ENCODE results near the gene CBX1.

GRCh38 chr17:48081858-48082257 is 19.4 kb downstream of the CBX1 start:
- TF ChIP-seq CTCF (IDR thresholded peaks at IDR 0.05): no peak
- no peak for TF ChIP-seq POLR2A (IDR thresholded peaks at IDR 0.05)

Measured in vagina (tissue), 2 donors.